Activated CD8-positive, alpha-beta T cell treated with anti-CD3 and anti-CD28 coated beads, Interleukin-2, amount 10 ng/mL, durations not matched to agents 7 days and 5 days (primary cell): ENCODE measurements around the gene SPATS2. TPM values are rescaled to one million over a fixed set of nuclear protein-coding genes. Genes with fewer than 3 reads are reported as not detected.
A peak's percentile ranks its signal among the peaks of the same experiment; 100 is the strongest.
"Not testable (repeated sequence)": the region's sequence is repeated elsewhere in the genome, so short reads cannot be mapped to it uniquely, and the experiment has no call there.

Source experiments
- ATAC-seq: fragments of 150-1000 bp; cut with Tn5 transposase; one replicate; pipeline ENCODE4 v1.10.0; 2021; ENCODE audit warnings: moderate library complexity
- CTCF ChIA-PET: fragments of 350-600 bp; sonication (Branson Sonifier 250); formaldehyde crosslinking; loops from one replicate; lab custom pipeline; 2021; ENCODE audit warnings: antibody characterized with exemption; lab: Charles Lee
- POLR2A ChIA-PET: fragments of 350-600 bp; sonication (Branson Sonifier 250); formaldehyde crosslinking; loops from one replicate; lab custom pipeline; 2021; ENCODE audit warnings: antibody characterized with exemption; lab: Charles Lee
- DNase-seq: peaks from one replicate; pipeline ENCODE4 v3.0.0-alpha.2; 2020
- H3K27ac Mint-ChIP-seq: one replicate; pipeline ENCODE4 v1.8.0; 2021; ENCODE audit warnings: mild to moderate bottlenecking, mixed read lengths
- H3K27me3 Mint-ChIP-seq: one replicate; pipeline ENCODE4 v1.8.0; 2021; ENCODE audit warnings: low read depth, mixed read lengths
- H3K36me3 Mint-ChIP-seq: one replicate; pipeline ENCODE4 v1.8.0; 2021; ENCODE audit warnings: low read depth, mixed read lengths
- H3K4me1 Mint-ChIP-seq: one replicate; pipeline ENCODE4 v1.8.0; 2021; ENCODE audit warnings: low read depth, mixed read lengths
- H3K4me3 Mint-ChIP-seq: one replicate; pipeline ENCODE4 v1.8.0; 2021; ENCODE audit warnings: mild to moderate bottlenecking, mixed read lengths
- H3K9me3 Mint-ChIP-seq: one replicate; pipeline ENCODE4 v1.8.0; 2022; ENCODE audit warnings: mixed read lengths; ENCODE audit not compliant: insufficient read depth
- total RNA-seq, 2 experiments: library from RNA; stranded (reverse); gene quantifications; one replicate each; pipeline ENCODE4 v1.2.3, GENCODE V29; 2021

Gene SPATS2
- total RNA-seq, 2 experiments from 2014 or later = 12.9 to 13.0 TPM

- ATAC-seq = no peak
- CTCF ChIA-PET = interaction anchor here (0.9 to 6.2 kb wide), 9 partner anchors 17 to 199 kb away, joined by 3 to 37 read pairs (median 4); partner anchors contain the start of genes C1QL4 and SPATS2
- Mint-ChIP-seq H3K27me3 (no peaks in the 10 kb centered on the region), H3K36me3 (peaks cover 5% of the 10 kb centered on the region), H3K4me3 (no peak overlapping the region), H3K9me3 (no peaks in the 10 kb centered on the region), H3K4me1 (peaks cover 1% of the 10 kb centered on the region), H3K27ac (no peak overlapping the region)
- POLR2A ChIA-PET = no interaction called here
- no peak for DNase-seq
These were observed 129.4 kb downstream of the SPATS2 start for GRCh38 chr12:49496417-49497360.

DNA sequence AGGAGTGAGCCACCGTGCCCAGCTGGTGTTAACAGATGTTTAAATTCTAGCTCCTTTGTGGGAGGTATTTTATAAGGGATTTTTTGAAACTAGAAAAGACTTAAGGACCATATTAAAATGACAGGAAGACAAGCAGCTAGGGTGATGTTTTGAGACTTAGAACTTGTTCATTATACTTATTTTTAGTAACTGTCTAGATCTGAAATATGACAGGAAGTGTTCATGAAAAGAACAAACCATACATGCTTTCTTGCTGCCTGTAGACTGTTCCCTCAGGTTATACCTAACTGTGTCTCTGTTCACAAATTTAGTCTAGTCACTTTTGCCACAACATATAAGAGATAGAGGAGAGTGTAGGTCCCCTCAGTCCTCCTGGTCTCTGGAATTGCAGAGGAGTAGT is 134.6 kb downstream of the SPATS2 start:
- Mint-ChIP-seq H3K4me3 (no peak overlapping the region), H3K27me3 (no peaks in the 10 kb centered on the region), H3K9me3 (no peaks in the 10 kb centered on the region), H3K4me1 (peaks cover 9% of the 10 kb centered on the region), H3K27ac (peak overlapping the region; percentile 37), H3K36me3 (peaks cover 2% of the 10 kb centered on the region)
- ATAC-seq (no peak), DNase-seq (no peak)
- POLR2A ChIA-PET = no interaction called here
- CTCF ChIA-PET = interaction anchor here (1.3 to 6.7 kb wide), 4 partner anchors 12 to 213 kb away, joined by 3 to 48 read pairs (median 20); partner anchors contain the start of gene DNAJC22

DNA sequence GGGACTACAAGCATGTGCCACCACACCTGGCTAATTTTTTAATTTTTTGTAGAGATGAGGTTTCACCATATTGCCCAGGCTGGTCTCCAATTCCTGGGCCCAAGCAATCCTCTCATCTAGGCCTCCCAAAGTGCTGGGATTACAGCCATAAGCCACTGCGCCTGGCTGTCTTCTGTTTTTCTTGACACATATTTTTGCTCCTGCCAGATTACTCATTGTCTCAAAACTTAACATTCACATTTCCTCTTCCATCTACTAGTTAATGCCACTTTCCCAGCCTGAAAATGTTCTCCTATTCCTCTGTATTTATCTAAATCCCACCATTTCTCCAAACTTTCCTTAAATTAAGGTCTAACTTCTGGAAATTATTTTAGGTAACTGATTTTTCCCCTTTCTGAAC is 135.3 kb downstream of the SPATS2 start:
- ChIA-PET POLR2A (no interaction called here), CTCF (interaction anchor here (6.2 to 6.7 kb wide), 2 partner anchors 11 to 144 kb away, joined by 37 to 48 read pairs; no protein-coding TSS in a partner anchor)
- DNase-seq (no peak), ATAC-seq (no peak)
- Mint-ChIP-seq H3K4me1 (peaks cover 9% of the 10 kb centered on the region), H3K36me3 (peaks cover 2% of the 10 kb centered on the region), H3K27me3 (no peaks in the 10 kb centered on the region), H3K4me3 (no peak overlapping the region), H3K9me3 (no peaks in the 10 kb centered on the region), H3K27ac (no peak overlapping the region)

GRCh38 chr12:49503674-49504180 is 136.5 kb downstream of the SPATS2 start:
- CTCF ChIA-PET = interaction anchor here (1.1 to 6.7 kb wide), 6 partner anchors 10 to 152 kb away, joined by 3 to 48 read pairs (median 6); no protein-coding TSS in a partner anchor
- Mint-ChIP-seq H3K4me3 (no peak overlapping the region), H3K27ac (no peak overlapping the region), H3K27me3 (no peaks in the 10 kb centered on the region), H3K36me3 (peaks cover 2% of the 10 kb centered on the region), H3K4me1 (peaks cover 9% of the 10 kb centered on the region), H3K9me3 (no peaks in the 10 kb centered on the region)
- DNase-seq (no peak), ATAC-seq (no peak)
- POLR2A ChIA-PET = interaction anchor here (1.2 kb wide), 1 partner anchor 137 kb away, joined by 5 read pairs; no protein-coding TSS in a partner anchor

DNA sequence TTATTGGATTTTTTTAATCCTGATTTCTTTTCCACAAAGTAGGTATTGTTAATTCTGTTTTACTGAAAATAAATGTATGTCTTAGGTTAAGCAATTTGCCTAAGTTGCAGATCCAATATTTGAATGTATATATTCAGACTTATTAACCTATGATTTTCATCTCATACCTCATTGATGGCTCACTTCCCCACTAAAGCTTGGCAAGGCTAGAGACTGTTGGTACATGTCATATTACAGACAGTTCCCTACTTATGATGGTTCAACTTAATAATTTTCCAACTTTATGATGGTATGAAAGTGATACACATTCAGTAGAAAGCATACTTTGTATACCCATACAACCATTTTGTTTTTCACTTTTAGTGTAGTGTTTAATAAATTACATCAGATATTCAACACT is 138.4 kb downstream of the SPATS2 start:
- H3K4me3 Mint-ChIP-seq = no peak overlapping the region

GRCh38 chr12:49507139-49507538 is 139.9 kb downstream of the SPATS2 start:
- H3K9me3 Mint-ChIP-seq = no peaks in the 10 kb centered on the region
- ChIA-PET POLR2A (no interaction called here), CTCF (interaction anchor here (1.5 to 1.7 kb wide), 2 partner anchors 149 to 159 kb away, joined by 4 to 10 read pairs; no protein-coding TSS in a partner anchor)
- no peak overlapping the region for H3K27ac Mint-ChIP-seq
- H3K4me1 Mint-ChIP-seq = peaks cover 4% of the 10 kb centered on the region
- no peak overlapping the region for H3K4me3 Mint-ChIP-seq
- no peaks in the 10 kb centered on the region for H3K36me3 Mint-ChIP-seq
- DNase-seq = no peak
- ATAC-seq = no peak
- no peaks in the 10 kb centered on the region for H3K27me3 Mint-ChIP-seq

More for the DNA sequence above, 138.4 kb downstream of the SPATS2 start:
- H3K4me1 Mint-ChIP-seq = peaks cover 9% of the 10 kb centered on the region
- CTCF ChIA-PET = interaction anchor here (2.8 to 6.7 kb wide), 2 partner anchors 8 to 147 kb away, joined by 25 to 48 read pairs; no protein-coding TSS in a partner anchor
- ATAC-seq (no peak), DNase-seq (no peak)
- no peaks in the 10 kb centered on the region for H3K9me3 Mint-ChIP-seq
- H3K27me3 Mint-ChIP-seq = no peaks in the 10 kb centered on the region
- POLR2A ChIA-PET = no interaction called here
- no peak overlapping the region for H3K27ac Mint-ChIP-seq
- H3K36me3 Mint-ChIP-seq = no peaks in the 10 kb centered on the region

- H3K27ac Mint-ChIP-seq, H3K9me3 Mint-ChIP-seq, H3K36me3 Mint-ChIP-seq, POLR2A ChIA-PET, H3K4me3 Mint-ChIP-seq, H3K4me1 Mint-ChIP-seq, DNase-seq, ATAC-seq, H3K27me3 Mint-ChIP-seq: not testable (repeated sequence)
- CTCF ChIA-PET = interaction anchor here (0.6 to 10.4 kb wide), 3 partner anchors 12 to 162 kb away, joined by 4 to 393 read pairs (median 68); partner anchors contain the start of gene DNAJC22
These were observed 142.4 kb downstream of the SPATS2 start for GRCh38 chr12:49509681-49510080.

DNA sequence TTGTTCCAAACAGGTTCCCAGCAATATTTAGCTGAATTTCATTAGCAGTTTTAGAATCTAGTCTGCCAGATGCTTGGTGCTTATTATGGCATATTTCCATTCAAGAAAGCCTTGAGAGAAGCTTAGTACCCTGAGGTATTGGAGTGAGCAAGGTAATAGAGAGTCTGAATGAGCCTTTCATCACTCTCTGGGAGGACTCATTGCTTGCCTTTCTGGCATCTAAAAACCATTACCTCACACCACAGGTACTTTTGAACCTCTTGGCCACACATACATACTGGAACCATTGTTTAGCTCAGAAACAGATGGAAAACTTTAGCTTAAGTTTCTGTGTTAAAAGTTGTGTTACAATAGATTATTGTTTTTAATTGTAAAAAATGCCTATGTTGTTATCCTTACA is 144.1 kb downstream of the SPATS2 start:
- no peak overlapping the region for H3K27ac Mint-ChIP-seq
- no peaks in the 10 kb centered on the region for H3K36me3 Mint-ChIP-seq
- POLR2A ChIA-PET = no interaction called here
- ATAC-seq (no peak), DNase-seq (no peak)
- H3K27me3 Mint-ChIP-seq = no peaks in the 10 kb centered on the region
- H3K4me3 Mint-ChIP-seq = no peak overlapping the region
- CTCF ChIA-PET = interaction anchor here (1.2 to 10.4 kb wide), 7 partner anchors 9 to 222 kb away, joined by 3 to 393 read pairs (median 42); partner anchors contain the start of genes DNAJC22 and SPATS2
- no peaks in the 10 kb centered on the region for H3K4me1 Mint-ChIP-seq
- no peaks in the 10 kb centered on the region for H3K9me3 Mint-ChIP-seq

DNA sequence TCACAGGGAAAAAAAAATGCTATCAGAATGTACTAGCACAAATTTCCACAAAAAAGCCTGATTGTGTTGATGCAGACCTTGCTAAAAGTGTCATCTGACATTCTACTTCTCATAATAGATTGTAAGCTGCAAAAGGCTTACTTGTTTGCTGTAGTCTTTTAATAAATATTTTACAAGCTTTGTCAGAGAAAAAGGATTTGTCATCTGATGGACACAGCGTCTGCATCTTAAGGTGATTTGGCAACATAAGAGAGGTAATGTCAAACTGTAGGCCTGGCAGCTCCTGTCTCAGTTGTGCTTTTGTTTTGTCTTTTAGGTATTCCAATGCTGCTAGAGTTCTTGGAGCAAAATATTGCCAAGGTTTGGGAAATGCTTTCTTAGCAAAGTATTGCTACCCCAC is 145.3 kb downstream of the SPATS2 start:
- Mint-ChIP-seq H3K9me3 (no peaks in the 10 kb centered on the region), H3K4me1 (no peaks in the 10 kb centered on the region), H3K27me3 (no peaks in the 10 kb centered on the region), H3K4me3 (no peak overlapping the region), H3K27ac (no peak overlapping the region), H3K36me3 (no peaks in the 10 kb centered on the region)
- DNase-seq = no peak
- no peak for ATAC-seq
- ChIA-PET POLR2A (interaction anchor here (0.9 kb wide), 1 partner anchor 146 kb away, joined by 5 read pairs; the partner anchor contains the start of gene SPATS2), CTCF (interaction anchor here (0.7 to 10.4 kb wide), 13 partner anchors 10 to 215 kb away, joined by 3 to 393 read pairs (median 8); partner anchors contain the start of genes C1QL4, DNAJC22 and SPATS2)

GRCh38 chr12:49515266-49515665 is 148.0 kb downstream of the SPATS2 start:
- H3K9me3 Mint-ChIP-seq = no peaks in the 10 kb centered on the region
- no peak overlapping the region for H3K4me3 Mint-ChIP-seq
- H3K27ac Mint-ChIP-seq = no peak overlapping the region
- H3K36me3 Mint-ChIP-seq = no peaks in the 10 kb centered on the region
- ChIA-PET POLR2A (interaction anchor here (1.6 kb wide), 1 partner anchor 157 kb away, joined by 8 read pairs; no protein-coding TSS in a partner anchor), CTCF (interaction anchor here (0.7 to 10.4 kb wide), 16 partner anchors 9 to 230 kb away, joined by 3 to 393 read pairs (median 14); partner anchors contain the start of genes DNAJC22 and SPATS2)
- H3K27me3 Mint-ChIP-seq = no peaks in the 10 kb centered on the region
- DNase-seq = no peak
- ATAC-seq = no peak
- no peaks in the 10 kb centered on the region for H3K4me1 Mint-ChIP-seq

DNA sequence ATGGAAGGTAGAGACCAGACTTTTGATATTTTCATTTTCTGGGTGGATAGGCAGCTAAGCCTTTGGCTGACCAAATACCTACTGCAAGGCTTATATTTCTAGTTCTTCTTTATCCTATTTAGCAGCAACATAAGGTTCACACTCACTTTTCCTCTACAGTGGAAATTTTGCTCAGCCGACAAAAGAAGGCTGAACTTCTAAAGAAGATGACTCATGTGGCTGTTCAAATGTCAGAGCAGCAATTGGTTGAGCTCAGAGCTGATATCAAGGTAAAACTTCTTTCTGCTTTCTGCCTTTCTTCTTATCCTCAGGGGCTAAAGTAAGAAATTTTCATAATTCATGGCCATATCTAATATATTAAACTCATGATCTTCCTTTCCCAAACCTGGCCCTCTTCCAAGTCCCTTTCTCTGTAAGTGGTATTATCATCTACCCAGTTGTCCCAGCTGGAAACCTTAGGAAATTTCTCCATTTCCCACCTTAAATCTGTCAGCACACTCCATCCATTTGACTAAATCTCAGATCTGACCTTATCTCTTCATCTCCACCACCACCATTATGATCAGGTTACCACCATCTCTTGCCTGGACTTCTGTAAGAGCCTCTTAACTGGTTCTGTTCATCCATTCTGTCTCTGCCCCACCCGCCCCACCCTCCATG is 151.8 kb downstream of the SPATS2 start:
- DNase-seq = no peak
- Mint-ChIP-seq H3K27ac (no peak overlapping the region), H3K9me3 (no peaks in the 10 kb centered on the region), H3K4me1 (no peaks in the 10 kb centered on the region), H3K36me3 (no peaks in the 10 kb centered on the region), H3K4me3 (no peak overlapping the region), H3K27me3 (no peaks in the 10 kb centered on the region)
- ChIA-PET CTCF (interaction anchor here (1.7 to 10.4 kb wide), 2 partner anchors 159 to 171 kb away, joined by 5 to 393 read pairs; no protein-coding TSS in a partner anchor), POLR2A (interaction anchor here (0.6 to 0.7 kb wide), 2 partner anchors 18 to 109 kb away, joined by 3 to 4 read pairs; no protein-coding TSS in a partner anchor)
- no peak for ATAC-seq
